SU-DHL-6 (cell line): Measurements from ENCODE around the gene CDC6.

Experiments used
- EZH2phosphoT487 ChIP-seq: fragments of 200-600 bp; sonication (generic), shearing (Covaris generic); conservative IDR thresholded peaks from 2 replicates; pipeline ENCODE4 v1.6.1; 2018; ENCODE audit warnings: mild to moderate bottlenecking, antibody characterized with exemption, low read length, moderate library complexity, mixed read lengths
- TF ChIP-seq, protein P1 (sequence below): fragments of 200-600 bp; sonication (generic); IDR thresholded peaks from one replicate; pipeline ENCODE4 v1.5.1; 2017; ENCODE audit warnings: antibody characterized with exemption, mild to moderate bottlenecking, low read length, moderate library complexity; ENCODE audit not compliant: insufficient read depth, poor library complexity, severe bottlenecking

DNA sequence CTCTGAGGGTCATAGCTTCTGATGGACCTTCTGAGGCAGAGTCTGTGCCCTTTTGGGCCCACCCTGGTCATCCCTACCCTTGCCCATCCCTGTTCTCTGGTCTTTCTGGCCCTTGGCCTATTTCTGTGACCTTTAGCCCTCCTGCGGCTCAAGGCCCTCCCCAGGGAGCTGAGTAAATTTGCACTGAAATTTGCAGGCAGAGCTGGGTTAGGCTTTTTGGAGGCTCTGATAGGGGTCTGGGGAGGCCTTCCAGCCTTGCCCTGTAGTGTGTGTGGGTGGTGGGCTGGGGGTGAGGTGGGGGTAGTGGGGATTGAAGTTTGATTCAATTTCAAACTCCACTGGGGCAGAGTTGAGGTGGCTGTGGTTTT, 39.1 kb downstream of the CDC6 start:
- TF ChIP-seq, protein P1, sequence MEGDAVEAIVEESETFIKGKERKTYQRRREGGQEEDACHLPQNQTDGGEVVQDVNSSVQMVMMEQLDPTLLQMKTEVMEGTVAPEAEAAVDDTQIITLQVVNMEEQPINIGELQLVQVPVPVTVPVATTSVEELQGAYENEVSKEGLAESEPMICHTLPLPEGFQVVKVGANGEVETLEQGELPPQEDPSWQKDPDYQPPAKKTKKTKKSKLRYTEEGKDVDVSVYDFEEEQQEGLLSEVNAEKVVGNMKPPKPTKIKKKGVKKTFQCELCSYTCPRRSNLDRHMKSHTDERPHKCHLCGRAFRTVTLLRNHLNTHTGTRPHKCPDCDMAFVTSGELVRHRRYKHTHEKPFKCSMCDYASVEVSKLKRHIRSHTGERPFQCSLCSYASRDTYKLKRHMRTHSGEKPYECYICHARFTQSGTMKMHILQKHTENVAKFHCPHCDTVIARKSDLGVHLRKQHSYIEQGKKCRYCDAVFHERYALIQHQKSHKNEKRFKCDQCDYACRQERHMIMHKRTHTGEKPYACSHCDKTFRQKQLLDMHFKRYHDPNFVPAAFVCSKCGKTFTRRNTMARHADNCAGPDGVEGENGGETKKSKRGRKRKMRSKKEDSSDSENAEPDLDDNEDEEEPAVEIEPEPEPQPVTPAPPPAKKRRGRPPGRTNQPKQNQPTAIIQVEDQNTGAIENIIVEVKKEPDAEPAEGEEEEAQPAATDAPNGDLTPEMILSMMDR = no peak
- TF ChIP-seq EZH2phosphoT487 = no peak
